ENCODE data around the gene SLC10A1. TPM values are rescaled to one million over a fixed set of nuclear protein-coding genes. Genes with fewer than 3 reads are reported as not detected.

The SLC10A1 gene
- total RNA-seq, 4 donors from 2014 or later, result not detected

DNA sequence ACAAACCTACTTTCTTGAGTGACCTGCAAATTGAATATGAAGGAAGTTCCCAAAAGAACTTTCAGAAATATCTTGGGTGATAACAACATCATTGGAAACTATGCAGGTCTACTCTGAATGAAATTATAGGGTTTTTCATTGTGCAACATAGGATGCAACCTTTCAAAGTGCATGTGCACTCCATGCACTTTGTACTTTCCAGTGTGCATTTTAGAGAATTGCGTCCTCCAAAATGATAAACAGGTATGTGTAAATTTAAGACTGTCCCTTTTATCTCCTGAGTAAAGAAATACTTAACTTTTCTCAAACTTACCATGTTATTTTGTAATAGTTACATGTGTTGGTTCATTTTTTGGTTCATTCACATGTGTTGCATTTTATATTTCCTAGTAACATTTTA is 16.9 kb downstream of the SLC10A1 start:
- WGBS, 2 donors, result 96 to 100% methylated on average over 1 of the region's 1 CpG
- DNase-seq (ENCODE audit: low spot score in 2 of 2), result no peak
- intact Hi-C loops (cut with DNase I; ENCODE audit: low total_unique reads), result no loop called here

DNA sequence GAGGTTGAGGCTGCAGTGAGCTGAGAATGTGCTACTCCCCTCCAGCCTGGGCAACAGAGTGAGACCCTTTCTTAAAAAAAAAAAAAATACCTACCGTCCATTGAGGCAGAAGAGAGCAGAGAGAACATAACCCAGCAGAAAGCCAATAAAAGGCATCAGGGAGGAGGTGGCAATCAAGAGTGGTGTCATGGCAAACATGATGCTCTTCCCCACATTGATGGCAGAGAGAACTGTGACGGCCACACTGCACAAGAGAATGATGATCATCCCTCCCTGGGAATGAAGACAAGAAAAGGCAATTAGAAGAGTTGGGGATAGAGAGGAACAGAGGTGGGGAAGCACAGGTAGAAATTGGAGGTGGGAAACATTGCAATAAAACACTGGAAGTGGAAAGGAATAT is 18.0 kb downstream of the SLC10A1 start:
- 83 to 85% methylated on average over 2 of the region's 2 CpGs for WGBS, 2 donors
- DNase-seq (ENCODE audit: low spot score in 2 of 2), result no peak
- no peak overlapping the region for H3K4me3 ChIP-seq (ENCODE audit: low read depth, poor library complexity, severe bottlenecking)
- intact Hi-C loops (cut with DNase I; ENCODE audit: low total_unique reads), result no loop called here
- TF ChIP-seq, protein P1, sequence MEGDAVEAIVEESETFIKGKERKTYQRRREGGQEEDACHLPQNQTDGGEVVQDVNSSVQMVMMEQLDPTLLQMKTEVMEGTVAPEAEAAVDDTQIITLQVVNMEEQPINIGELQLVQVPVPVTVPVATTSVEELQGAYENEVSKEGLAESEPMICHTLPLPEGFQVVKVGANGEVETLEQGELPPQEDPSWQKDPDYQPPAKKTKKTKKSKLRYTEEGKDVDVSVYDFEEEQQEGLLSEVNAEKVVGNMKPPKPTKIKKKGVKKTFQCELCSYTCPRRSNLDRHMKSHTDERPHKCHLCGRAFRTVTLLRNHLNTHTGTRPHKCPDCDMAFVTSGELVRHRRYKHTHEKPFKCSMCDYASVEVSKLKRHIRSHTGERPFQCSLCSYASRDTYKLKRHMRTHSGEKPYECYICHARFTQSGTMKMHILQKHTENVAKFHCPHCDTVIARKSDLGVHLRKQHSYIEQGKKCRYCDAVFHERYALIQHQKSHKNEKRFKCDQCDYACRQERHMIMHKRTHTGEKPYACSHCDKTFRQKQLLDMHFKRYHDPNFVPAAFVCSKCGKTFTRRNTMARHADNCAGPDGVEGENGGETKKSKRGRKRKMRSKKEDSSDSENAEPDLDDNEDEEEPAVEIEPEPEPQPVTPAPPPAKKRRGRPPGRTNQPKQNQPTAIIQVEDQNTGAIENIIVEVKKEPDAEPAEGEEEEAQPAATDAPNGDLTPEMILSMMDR (IDR thresholded peaks at IDR 0.05), result no peak
- no peak for TF ChIP-seq POLR2A (IDR thresholded peaks at IDR 0.05)

More for the DNA sequence above, 16.9 kb downstream of the SLC10A1 start:
- H3K4me3 ChIP-seq (ENCODE audit: low read depth, poor library complexity, severe bottlenecking), result no peak overlapping the region
- TF ChIP-seq, protein P1 (IDR thresholded peaks at IDR 0.05), result no peak
- no peak for TF ChIP-seq POLR2A (IDR thresholded peaks at IDR 0.05)

DNA sequence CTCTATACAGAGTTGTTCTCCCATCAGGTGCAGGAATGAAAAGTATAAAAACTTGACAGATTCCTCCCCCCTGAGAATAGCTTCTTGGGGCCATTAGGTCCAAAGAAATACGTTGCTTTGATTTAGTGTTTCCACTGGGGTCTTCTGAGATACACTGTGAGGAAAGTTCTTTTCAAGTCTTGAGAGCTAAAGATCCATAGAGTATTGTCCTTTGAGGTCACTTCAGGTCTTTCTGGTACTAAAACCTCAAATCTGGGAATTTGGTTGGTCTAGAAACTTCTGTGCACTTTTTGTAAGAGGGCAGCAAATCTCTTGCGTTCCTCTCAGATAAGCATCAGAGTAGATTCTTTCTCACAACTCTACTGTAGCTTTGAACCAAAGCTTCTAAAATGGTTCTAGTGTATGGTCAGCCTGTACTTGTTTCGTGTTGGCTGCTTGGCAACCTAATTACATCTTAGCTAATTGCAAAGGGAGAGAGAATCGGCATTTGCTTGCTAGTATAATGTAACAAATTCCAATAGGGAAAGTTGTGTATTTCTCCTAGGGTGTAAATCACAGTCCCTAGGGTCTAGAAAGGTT is 20.1 kb downstream of the SLC10A1 start:
- intact Hi-C loops (cut with DNase I; ENCODE audit: low total_unique reads), result no loop called here
- DNase-seq (ENCODE audit: low spot score in 2 of 2), result no peak
- WGBS, 2 donors, result 72 to 78% methylated on average over 4 of the region's 4 CpGs
- no peak overlapping the region for H3K4me3 ChIP-seq (ENCODE audit: low read depth, poor library complexity, severe bottlenecking)
- no peak for TF ChIP-seq POLR2A (IDR thresholded peaks at IDR 0.05)
- TF ChIP-seq, protein P1 (IDR thresholded peaks at IDR 0.05), result no peak

DNA sequence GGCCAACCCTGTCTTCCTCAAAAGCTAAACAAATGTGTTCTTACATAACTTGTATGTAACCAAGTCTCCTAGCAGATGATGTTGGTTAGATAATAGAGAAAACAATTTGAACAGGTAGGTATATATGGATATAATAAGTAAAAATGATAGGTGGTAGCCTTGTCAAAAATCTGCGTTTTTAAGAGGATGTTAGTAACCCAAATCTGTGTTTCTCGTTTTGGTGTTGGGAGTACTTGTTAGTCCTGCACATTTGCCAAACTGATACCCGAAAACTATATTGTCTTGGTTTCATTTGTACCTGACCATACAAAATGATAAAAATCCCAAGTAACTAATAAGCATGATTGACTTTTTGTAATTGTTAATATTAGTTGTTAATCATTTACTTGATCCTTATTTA is 22.0 kb downstream of the SLC10A1 start:
- WGBS, 2 donors, result 79 to 86% methylated on average over 3 of the region's 3 CpGs
- TF ChIP-seq, protein P1 (IDR thresholded peaks at IDR 0.05), result no peak
- TF ChIP-seq POLR2A (IDR thresholded peaks at IDR 0.05), result no peak
- intact Hi-C loops (cut with DNase I; ENCODE audit: low total_unique reads), result no loop called here
- no peak for DNase-seq (ENCODE audit: low spot score in 2 of 2)
- no peak overlapping the region for H3K4me3 ChIP-seq (ENCODE audit: low read depth, poor library complexity, severe bottlenecking)

DNA sequence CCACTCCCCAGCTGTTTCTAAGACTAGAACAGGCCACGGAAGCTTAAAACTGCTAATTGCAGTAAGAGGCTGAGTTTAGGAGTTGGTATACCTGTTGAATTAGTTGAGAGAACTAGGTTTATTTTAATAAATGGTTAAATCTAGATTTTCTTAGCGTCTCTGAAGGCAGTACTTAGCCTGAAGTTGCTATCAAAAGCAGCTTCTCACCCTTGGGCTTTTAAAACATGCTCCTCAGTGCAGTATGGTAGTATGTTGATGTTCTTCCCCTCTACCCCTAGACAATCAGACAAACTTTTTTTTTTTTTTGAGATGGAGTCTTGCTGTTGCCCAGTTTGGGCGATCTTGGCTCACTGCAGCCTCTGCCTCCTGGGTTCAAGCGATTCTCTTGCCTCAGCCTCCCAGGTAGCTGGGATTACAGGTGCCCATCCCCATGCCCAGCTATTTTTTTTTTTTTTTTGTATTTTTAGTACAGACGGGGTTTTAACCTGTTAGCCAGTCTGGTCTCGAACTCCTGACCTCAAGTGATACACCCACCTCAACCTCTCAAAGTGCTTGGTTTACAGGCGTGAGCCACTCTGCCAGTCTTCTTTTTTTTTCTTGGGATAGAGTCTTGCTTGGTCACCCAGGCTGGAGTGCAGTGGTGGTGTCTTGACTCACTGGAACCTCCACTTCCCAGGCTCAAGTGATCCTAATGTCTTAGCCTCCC is 23.3 kb downstream of the SLC10A1 start:
- H3K4me3 ChIP-seq (ENCODE audit: low read depth, poor library complexity, severe bottlenecking), result no peak overlapping the region
- WGBS, 2 donors, result 95 to 96% methylated on average over 7 of the region's 7 CpGs
- intact Hi-C loops (cut with DNase I; ENCODE audit: low total_unique reads), result no loop called here
- no peak for DNase-seq (ENCODE audit: low spot score in 2 of 2)
- TF ChIP-seq, protein P1 (IDR thresholded peaks at IDR 0.05), result no peak
- no peak for TF ChIP-seq POLR2A (IDR thresholded peaks at IDR 0.05)
